GM18867 (cell line): ENCODE results near the gene ABCB10.
"Not testable (repeated sequence)": the region's sequence is repeated elsewhere in the genome, so short reads cannot be mapped to it uniquely, and the experiment has no call there.

Source experiments
- ATAC-seq: cut with Tn5 transposase; IDR thresholded peaks from one replicate; pipeline ENCODE4 v1.9.1; 2021; ENCODE audit warnings: mild to moderate bottlenecking, moderate library complexity; ENCODE audit not compliant: unreplicated experiment

Gene ABCB10

GRCh38 chr1:229574679-229575442, 16.4 kb upstream of the ABCB10 start:
- ATAC-seq = no peak

DNA sequence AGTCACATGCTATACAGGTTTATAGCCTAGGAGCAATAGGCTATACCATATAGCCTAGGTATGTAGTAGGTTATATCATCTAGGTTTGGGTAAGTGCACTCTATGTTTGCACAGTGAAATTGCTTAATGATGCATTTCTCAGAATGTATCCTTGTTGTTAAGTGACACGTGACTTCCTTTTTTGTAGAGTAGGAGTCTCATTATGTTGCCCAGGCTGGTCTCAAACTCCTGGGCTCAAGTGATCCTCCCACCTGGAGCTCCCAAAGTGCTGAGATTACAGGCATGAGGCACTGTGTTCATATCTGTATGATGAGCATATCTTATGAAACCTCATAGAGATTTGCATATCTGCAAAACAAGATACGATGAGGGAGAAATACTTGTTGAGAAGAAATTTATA, 13.8 kb upstream of the ABCB10 start:
- ATAC-seq = no peak

DNA sequence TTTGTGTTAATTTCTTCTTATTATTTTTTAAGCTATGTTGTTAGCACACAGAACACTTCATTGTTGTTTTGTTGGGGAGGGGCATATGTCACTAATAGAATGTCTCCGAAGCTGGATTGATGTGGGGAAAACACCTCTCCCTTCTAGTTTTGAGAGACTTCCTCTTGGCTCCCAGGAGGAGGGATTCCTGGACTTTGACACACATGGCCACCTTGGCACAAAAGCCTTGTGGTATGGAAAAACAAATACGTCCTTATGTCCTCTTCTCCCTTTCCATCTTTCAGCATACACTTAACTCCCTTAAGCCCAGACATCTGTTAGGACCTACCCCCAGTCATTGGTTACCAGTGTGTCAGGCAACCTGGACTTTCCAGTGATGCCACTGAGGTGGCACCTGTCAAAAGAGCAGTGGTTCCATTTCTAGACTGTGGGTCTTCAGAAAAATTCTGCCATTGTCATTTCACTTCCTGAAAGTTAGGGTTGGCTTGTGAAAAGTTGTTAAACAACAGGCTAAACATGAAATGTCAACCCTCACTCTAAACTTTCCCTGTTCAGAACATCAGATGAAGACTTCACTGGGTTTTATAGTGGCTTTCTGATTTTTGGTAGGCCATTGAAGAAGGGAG, 12.5 kb upstream of the ABCB10 start:
- ATAC-seq = no peak

DNA sequence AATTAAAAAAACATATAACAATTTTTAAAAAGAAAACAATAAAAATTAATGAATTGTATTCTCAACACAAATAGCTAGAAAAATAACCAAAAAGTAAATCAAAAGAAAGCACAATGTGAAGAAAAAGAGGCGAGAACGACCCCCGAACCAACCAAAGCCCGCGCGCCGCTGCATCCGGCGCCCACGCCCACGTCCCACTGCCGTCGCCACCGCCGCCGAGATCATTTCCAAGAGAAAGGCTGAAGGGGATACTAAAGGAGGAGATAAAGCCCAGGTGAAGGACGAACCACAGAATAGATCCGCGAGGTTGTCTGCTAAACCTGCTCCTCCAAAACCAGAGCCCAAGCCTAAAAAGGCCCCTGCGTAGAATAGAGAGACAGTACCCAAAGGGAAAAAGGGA, 11.8 kb upstream of the ABCB10 start:
- ATAC-seq = no peak

GRCh38 chr1:229567109-229567868, 8.8 kb upstream of the ABCB10 start:
- no peak for ATAC-seq

DNA sequence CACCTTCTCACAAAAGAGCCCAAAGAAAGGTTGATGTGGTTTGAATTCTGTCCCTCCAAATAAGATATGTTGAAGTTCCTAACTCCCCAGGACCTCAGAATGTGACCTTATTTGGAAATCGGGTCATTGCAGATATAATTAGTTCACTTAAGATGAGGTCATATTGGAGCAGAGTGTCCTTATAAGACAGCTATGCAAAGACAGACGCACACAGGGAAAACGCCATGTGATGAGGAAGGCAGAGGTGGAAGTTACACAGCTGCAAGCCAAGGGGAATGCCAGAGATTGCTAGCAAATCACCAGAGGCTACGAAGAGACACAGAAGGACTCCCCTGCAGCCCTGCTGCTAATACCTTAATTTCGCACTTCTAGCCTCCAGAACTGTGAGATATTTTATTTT, 5.2 kb upstream of the ABCB10 start:
- no peak for ATAC-seq

- no peak for ATAC-seq
Observed at GRCh38 chr1:229563241-229563640, 4.7 kb upstream of the ABCB10 start.

GRCh38 chr1:229562686-229563085, 4.2 kb upstream of the ABCB10 start:
- ATAC-seq = no peak

DNA sequence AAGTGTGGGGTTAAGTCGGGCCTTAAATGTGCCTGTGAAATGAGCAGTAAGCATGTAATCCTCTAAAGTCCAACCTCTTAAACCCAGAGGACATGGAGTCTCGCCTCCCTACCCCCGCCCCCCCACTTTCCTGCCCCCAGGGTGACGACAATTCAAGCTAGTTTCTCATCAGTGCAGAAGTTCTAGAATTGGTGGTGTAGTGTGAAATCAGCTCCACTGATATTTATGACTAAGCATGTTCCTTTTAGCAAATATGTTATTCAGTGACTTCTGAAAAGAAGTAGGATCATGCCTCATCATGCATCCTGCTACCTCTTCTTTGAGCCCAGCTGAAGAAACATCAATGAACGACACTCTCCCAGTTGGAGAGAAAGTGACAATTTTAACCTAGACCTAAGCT, 2.6 kb upstream of the ABCB10 start:
- ATAC-seq = no peak

DNA sequence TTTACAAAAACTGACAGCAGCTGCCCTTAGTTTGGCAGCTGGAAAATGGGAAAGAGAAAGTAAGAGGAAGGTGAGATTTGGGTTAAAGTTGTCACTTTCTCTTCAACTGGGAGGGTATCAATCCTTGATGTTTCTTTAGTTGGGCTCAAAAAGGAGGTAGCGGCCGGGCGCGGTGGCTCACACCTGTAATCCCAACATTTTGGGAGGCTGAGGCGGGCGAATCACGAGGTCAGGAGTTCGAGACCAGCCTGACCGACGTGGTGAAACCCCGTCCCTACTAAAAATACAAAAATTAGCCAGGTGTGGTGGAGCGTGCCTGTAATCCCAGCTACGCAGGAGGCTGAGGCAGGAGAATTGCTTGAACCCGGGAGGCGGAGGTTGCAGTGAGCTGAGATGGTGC, 1.6 kb upstream of the ABCB10 start:
- not testable (repeated sequence) for ATAC-seq

DNA sequence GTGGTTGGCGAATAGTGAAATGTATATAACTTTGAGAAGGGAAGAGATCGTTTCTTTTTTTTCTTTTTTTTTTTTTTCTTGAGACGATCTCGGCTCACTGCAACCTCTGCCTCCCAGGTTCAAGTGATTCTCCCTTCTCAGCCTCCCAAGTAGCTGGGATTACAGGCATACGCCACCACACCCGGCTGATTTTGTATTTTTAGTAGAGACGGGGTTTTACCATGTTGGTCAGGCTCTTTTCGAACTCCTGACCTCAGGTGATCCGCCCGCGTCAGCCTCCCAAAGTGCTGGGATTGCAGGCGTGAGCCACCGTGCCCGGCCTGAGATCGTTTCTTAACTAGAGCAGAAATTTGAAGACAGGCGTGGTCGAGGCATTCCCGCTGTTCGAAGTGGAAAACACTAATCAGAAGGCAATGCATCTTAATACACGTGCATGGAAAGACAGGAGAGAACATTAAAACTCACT, 862 bp upstream of the ABCB10 start:
- ATAC-seq = not testable (repeated sequence)

GRCh38 chr1:229557913-229558414, 543 bp downstream of the ABCB10 start:
- ATAC-seq = peak; percentile 33

- peak; percentile 20 for ATAC-seq
Observed at GRCh38 chr1:229557200-229557850, 1.2 kb downstream of the ABCB10 start.

DNA sequence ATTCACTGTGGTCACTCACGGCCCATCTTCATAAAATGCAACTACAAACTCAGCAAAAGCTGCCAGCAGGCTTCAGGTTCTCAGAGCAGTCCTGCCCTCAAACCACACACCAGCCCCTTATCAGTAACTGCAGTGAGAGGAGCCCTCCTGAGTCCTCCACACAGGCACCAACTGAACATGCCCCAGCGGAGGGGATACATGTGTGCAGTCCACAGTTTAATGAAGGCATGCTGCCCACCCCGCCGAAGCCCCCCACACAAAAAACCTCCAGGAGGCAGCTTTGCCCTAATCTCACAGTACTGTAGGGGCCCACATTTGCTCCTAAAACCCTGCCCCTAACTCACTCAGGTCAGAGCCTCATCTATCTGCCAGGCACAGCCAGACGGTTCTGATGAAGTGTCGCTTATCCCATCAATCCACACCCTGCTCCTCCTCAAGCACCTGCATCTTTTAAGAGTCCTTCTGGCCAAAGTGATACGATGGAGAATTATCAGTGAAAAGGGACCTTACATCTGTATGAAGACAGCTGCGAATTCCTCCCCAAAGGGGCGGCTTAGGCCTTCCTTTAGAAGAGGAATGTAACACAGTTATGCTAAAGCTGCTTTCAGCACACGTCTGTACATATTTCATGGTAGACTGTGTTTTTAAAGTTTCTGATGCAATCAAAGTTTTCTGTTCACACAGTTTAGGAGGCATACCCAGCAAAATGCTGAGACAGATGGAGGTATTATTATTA, 3.5 kb downstream of the ABCB10 start:
- ATAC-seq = no peak

- ATAC-seq = no peak
Observed at GRCh38 chr1:229553621-229554130, 4.8 kb downstream of the ABCB10 start.

GRCh38 chr1:229552732-229553131, 5.8 kb downstream of the ABCB10 start:
- ATAC-seq = no peak

DNA sequence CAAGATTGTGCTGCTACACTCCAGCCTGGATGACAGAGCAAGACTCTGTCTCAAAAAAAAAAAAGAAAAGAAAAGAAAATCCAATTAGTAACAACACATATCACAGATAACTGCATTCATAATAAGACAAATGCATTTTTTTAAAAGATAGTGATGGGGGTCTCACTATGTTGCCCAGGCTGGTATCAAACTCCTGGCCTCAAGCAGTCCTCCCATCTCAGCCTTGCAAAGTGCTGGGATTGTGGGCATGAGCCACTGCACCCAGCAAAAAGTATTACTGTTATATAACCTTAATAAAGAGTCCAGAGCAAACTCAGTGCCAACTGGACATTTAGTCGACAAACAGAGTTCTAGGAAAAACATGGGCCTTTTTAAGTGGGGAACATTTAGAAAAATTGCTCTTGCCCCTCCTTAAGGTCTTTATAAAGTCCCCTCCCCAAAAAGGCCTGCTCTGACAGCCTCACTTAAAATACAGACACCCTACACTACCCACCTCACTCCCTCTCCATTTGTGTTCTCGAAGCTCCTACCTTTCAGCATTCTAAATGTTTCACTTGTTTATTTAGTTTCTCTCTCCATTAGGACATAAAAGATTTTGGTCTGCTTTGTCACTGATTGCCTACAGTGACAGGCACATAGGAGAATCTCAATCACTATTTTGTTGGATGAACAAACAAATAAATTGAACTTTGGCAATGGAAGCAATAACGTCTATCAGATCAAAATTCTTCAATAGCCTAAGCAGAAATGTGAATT, 7.5 kb downstream of the ABCB10 start:
- ATAC-seq = no peak

DNA sequence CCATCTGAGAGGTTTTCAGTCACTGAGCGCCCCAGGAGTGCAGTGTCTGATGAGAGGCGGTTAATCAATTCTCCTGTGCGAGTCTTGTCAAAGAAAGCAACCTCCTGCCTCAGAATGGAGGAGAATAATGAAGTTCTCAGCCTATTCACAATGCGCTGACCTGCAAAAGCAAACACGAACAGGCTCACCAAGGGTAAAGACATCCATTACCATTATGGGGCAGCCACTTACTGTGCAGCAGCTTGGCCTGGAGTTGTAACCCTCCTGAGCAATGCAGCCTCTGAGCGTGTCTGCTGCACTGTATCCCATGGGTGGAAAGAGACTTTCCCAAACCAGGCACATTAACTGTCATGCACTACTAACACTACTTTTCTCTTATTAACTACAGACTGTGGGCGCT, 11.0 kb downstream of the ABCB10 start:
- no peak for ATAC-seq

- no peak for ATAC-seq
Observed at GRCh38 chr1:229544587-229544986, 13.9 kb downstream of the ABCB10 start.
